Omental fat pad (tissue), 4 donors: ENCODE data around the gene B4GALT7. TPM values are rescaled to one million over a fixed set of nuclear protein-coding genes. Genes with fewer than 3 reads are reported as not detected.
A peak's percentile ranks its signal among the peaks of the same experiment; 100 is the strongest.

Experiments
- ATAC-seq: fragments of 150-250 bp; one replicate; pipeline ENCODE4 v1.9.1; 2016; ENCODE audit warnings: mild to moderate bottlenecking, moderate library complexity; ENCODE audit not compliant: low FRiP score
- DNase-seq: peaks from one replicate; pipeline ENCODE4 v3.0.0-alpha.2; 2019; ENCODE audit warnings: low spot score
- CTCF ChIP-seq, 3 donors: fragments of 450-650 bp; IDR thresholded peaks; one replicate each; pipeline ENCODE4 v1.5.1; 2016 to 2017; ENCODE audit warnings: antibody characterized with exemption in 3 of 3, mild to moderate bottlenecking in 3 of 3, moderate library complexity in 2 of 3
- total RNA-seq, 4 donors: library from RNA; depleted of rRNA; stranded (reverse); fragments of >200 nt; gene quantifications; one replicate each; pipeline ENCODE4 v1.1.0, GENCODE V29; 2016

B4GALT7 gene
- total RNA-seq, 4 donors from 2014 or later, result 19.5 to 46.4 (median 25.8) TPM

- no peak for DNase-seq
- no peak for TF ChIP-seq CTCF (IDR thresholded peaks at IDR 0.05)
- ATAC-seq, result no peak
Observed at GRCh38 chr5:177576169-177576568, 23.8 kb upstream of the B4GALT7 start.

GRCh38 chr5:177578316-177578715, 21.6 kb upstream of the B4GALT7 start:
- no peak for ATAC-seq

GRCh38 chr5:177588413-177588909, 11.5 kb upstream of the B4GALT7 start:
- ATAC-seq, result no peak
- TF ChIP-seq CTCF (IDR thresholded peaks at IDR 0.05), result no peak
- DNase-seq, result no peak

More at GRCh38 chr5:177578316-177578715, 21.6 kb upstream of the B4GALT7 start:
- no peak for TF ChIP-seq CTCF (IDR thresholded peaks at IDR 0.05)
- no peak for DNase-seq

GRCh38 chr5:177590406-177590805, 9.5 kb upstream of the B4GALT7 start:
- no peak for DNase-seq
- TF ChIP-seq CTCF (IDR thresholded peaks at IDR 0.05), result no peak
- no peak for ATAC-seq

GRCh38 chr5:177591690-177592009, 8.3 kb upstream of the B4GALT7 start:
- ATAC-seq (no peak), DNase-seq (no peak)
- no peak for TF ChIP-seq CTCF (IDR thresholded peaks at IDR 0.05)

GRCh38 chr5:177592010-177592834, 7.7 kb upstream of the B4GALT7 start, which contains the start of gene TMED9:
TSS of gene TMED9 (plus strand) at chr5:177592203. CDS start at chr5:177592215, 12 bp downstream.
- DNase-seq (peak; percentile 35), ATAC-seq (peak; percentile 97)
- no peak for TF ChIP-seq CTCF (IDR thresholded peaks at IDR 0.05)

GRCh38 chr5:177592905-177593304, 7.0 kb upstream of the B4GALT7 start:
- no peak for ATAC-seq
- no peak for DNase-seq
- TF ChIP-seq CTCF (IDR thresholded peaks at IDR 0.05), result no peak
